NCI-H1105 treated with DMSO at 0.1 percent for 48 hours (cell line): ENCODE measurements around the gene P3H4.
A peak's percentile ranks its signal among the peaks of the same experiment; 100 is the strongest.
"Not testable (repeated sequence)": the region's sequence is repeated elsewhere in the genome, so short reads cannot be mapped to it uniquely, and the experiment has no call there.

Experiments used
- DNase-seq: peaks from one replicate; lab custom pipeline; 2025; lab: John Stamatoyannopoulos, UW

P3H4 gene, protein sequence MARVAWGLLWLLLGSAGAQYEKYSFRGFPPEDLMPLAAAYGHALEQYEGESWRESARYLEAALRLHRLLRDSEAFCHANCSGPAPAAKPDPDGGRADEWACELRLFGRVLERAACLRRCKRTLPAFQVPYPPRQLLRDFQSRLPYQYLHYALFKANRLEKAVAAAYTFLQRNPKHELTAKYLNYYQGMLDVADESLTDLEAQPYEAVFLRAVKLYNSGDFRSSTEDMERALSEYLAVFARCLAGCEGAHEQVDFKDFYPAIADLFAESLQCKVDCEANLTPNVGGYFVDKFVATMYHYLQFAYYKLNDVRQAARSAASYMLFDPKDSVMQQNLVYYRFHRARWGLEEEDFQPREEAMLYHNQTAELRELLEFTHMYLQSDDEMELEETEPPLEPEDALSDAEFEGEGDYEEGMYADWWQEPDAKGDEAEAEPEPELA

DNA sequence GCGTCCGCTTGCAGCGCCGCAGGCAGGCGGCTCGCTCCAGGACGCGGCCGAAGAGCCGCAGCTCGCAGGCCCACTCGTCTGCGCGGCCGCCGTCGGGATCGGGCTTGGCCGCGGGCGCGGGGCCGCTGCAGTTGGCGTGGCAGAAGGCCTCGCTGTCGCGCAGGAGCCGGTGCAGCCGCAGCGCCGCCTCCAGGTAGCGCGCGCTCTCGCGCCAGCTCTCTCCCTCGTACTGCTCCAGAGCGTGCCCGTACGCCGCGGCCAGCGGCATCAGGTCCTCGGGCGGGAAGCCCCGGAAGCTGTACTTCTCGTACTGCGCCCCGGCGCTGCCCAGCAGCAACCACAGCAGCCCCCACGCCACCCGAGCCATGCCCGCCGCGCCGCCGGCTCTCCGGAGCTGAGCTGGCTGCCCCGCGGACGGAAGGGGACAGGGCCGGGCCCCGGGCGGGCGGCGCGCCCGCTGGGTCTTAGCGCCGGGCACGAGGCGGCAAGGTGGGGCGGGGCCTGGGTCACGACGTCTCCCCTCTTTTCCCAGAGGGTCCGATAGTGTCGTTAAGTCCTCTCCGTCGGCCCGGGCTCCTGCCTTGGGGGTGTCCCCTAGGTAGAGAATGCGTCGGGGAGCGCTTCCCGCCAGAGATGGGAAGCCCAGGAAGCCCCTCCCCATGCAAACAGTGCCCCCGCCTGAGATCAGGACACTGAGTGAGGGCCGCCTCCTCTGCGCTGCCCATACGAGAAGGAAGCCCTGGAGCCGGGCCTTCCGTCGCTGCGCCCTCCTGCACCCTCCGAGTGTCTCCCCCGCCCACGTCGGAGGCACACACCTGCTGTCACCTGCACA, at the start of gene P3H4:
P3H4 (minus strand) TSS at position 401 of the 832 bp plus-strand sequence; CDS start at position 367, 34 bp downstream.
- DNase-seq, result peak; percentile 73

GRCh38 chr17:41860254-41860931, 48.6 kb upstream of the P3H4 start:
- DNase-seq, result no peak

GRCh38 chr17:41851382-41851781, 39.6 kb upstream of the P3H4 start:
- DNase-seq, result not testable (repeated sequence)

DNA sequence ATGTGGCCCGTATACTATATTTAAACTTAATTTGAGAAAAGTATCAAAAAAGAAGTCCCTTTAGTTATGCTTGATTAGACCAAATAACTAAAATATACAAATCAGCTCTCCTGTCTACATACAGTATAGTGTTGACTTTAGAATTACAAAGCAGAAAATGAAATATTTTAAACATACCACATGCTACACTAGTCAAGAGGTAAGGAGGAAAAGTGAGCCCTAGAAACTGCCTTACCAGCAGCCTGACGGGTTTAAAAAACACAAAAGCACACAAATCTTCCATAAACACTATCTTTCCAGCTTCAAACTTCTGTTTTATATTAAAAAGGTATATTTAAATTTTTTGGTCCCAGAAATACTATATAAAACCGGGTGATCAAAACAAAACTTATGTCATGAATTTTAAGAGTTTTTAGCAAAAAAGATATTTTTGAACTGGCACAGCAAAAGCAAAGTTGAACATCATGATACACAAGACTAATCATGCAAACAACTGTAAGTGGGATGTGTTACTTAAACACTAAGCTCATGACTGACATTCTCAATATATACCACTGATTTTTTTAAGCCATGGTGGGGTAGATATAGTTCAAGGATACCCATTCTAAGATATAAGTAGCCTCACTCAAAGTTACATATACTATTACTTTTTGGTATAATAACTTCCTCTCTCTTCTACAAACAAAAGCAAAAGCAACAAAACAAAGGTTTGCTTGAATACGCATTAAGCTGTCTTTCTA, 37.7 kb upstream of the P3H4 start:
- no peak for DNase-seq

- DNase-seq, result no peak
Observed at GRCh38 chr17:41848788-41849187, 37.0 kb upstream of the P3H4 start.

DNA sequence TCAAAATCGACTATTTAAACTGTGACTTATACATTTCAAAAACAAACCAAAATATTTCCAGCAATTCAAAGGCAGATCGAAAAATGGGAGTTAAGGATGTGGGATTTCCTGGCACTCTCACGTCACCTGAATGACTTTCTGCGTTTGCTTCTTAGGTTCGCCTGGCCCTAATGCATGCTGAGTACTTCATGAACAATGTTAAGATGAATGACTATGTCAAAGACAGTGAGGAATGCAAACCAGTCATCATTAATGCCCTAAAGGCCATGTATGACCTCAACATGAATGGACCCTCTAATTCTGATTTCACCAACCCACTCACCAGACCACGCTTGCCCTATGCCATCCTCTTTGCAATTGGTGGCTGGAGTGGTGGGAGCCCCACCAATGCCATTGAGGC, 33.2 kb upstream of the P3H4 start:
- no peak for DNase-seq

DNA sequence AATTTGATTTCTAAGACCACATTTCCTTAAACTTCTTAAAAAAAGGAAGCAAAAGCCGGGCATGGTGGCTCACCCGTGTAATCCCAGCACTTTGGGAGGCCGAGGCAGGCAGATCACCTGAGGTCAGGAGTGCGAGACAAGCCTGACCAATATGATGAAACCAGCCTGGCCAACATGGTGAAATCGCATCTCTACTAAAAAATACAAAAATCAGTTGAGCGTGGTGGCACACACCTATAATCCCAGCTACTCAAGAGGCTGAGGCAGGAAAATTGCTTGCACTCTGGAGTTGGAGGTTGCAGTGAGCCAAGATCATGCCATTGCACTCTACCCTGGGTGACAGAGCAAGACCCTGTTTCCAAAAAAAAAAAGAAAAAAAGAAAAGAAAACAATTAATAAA, 29.0 kb upstream of the P3H4 start:
- DNase-seq, result not testable (repeated sequence)

- not testable (repeated sequence) for DNase-seq
Observed at GRCh38 chr17:41839448-41839847, 27.7 kb upstream of the P3H4 start.

DNA sequence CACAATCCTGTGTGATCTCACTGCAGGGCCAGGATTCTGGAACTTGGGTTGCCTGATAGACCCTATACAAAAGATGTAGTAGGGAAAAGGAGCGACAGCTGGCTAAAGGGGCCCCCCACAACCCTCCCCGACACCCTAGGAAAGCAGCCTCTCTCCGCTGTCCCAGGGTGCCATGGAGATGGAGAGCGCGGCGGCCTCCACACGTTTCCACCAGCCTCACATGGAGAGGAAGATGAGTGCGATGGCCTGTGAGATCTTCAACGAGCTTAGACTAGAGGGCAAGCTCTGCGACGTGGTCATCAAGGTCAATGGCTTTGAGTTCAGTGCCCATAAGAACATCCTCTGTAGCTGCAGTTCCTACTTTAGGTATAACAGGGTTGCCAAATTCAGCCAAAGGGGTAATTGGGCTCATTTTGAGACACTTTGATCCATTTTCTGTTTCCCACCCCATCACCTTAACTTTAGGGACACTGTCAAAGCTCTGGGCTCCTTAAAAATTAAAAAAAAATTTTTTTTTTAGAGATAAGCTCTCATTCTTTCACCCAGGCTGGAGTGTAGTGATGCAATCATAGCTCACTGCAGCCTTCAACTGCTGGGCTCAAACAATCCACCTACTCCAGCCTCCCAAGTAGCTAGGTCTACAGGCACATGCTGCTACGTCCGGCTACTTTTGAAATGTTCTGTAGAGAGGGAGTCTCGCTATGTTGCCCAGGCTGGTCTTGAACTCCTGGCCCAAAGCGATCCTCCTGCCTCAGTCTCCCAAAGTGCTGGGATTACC, 26.2 kb upstream of the P3H4 start, which contains the start of gene KLHL10:
KLHL10 (plus strand) TSS at position 65 of the 778 bp plus-strand sequence; CDS start at position 173, 108 bp downstream.
- no peak for DNase-seq

DNA sequence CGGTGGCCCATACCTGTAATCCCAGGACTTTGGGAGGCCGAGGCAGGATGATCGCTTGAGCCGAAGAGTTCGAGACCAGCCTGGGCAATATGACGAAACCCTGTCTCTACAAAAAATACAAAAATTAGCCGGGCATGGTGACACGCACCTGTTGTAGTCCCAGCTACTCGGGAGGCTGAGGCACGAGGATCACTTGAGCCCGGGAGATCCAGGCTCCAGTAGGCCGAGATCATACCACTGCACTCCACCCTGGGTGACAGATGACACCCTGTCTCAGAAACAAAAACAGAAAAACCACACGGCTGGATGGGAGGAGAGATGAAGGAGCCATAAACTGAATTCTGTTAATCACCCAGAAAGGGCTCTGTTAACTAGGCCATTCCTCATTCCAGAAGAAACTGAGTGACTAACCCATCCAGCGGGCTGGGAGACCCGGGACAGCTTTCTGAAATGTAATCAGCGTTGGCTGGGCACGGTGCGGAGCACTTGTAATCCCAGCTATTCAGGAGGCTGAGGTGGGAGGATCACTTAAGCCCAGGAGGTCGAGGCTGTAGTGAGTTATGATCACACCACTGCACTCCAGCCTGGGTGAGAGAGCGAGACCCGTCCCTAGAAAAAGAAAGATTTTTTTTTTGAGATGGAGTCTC, 24.9 kb upstream of the P3H4 start:
- DNase-seq, result no peak

DNA sequence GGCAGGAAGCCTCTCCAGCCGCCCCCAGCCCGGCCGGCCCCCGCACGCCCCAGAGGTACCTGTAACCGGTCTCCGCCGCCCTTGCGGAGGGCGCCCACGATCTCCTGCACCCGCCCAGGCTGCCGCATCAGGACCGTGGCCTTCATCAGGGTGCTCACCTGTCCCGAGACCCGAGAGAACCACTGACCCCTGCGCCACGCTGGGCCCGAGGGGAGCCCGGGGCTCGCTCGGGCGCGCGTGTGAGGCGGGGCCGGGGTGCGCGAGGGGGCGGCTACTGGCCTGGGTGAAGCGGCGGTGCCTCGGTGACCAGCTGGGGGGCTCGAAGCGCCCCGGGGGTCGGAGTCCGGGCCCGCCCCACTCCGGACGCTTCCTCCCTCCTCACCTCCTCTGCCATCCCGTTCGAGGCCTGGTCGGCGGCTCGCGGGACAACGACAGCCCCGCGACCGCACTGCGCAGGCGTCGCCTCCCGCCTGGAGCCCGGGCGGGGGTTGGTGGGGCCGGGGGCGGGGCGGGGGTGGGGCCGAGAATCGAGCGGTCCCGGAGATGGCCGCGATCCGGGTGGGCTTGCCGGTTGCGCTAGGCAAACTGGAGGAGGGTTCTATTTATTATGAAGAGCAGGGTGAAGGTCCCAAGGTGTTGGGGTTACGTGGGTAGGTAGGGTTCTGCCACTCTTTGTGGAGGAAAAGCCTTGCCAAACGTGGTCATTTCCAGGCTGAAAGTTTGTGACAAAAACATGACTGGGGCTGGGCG, 24.2 kb upstream of the P3H4 start, which contains the start of gene NT5C3B:
NT5C3B (minus strand) TSS at position 433 of the 750 bp plus-strand sequence; CDS start at position 394, 39 bp downstream.
- DNase-seq, result peak; percentile 30

- no peak for DNase-seq
Observed at GRCh38 chr17:41835214-41835799, 23.6 kb upstream of the P3H4 start.

DNA sequence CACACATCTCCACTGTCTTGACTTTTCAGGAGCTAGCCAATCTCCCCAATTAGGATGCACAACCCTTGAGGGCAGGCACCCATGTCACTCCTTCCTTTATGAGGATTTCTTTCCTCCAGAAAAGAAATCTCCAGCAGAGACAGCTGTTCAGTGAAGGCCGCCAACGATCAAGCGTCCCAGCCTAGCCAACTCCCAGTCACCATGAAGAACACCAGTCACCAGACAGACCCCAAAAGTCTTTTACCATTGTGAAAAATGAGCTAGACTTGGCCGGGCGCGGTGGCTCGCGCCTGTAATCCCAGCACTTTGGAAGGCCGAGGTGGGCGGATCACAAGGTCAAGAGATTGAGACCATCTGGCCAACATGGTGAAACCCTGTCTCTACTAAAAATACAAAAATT, 18.2 kb upstream of the P3H4 start:
- not testable (repeated sequence) for DNase-seq

DNA sequence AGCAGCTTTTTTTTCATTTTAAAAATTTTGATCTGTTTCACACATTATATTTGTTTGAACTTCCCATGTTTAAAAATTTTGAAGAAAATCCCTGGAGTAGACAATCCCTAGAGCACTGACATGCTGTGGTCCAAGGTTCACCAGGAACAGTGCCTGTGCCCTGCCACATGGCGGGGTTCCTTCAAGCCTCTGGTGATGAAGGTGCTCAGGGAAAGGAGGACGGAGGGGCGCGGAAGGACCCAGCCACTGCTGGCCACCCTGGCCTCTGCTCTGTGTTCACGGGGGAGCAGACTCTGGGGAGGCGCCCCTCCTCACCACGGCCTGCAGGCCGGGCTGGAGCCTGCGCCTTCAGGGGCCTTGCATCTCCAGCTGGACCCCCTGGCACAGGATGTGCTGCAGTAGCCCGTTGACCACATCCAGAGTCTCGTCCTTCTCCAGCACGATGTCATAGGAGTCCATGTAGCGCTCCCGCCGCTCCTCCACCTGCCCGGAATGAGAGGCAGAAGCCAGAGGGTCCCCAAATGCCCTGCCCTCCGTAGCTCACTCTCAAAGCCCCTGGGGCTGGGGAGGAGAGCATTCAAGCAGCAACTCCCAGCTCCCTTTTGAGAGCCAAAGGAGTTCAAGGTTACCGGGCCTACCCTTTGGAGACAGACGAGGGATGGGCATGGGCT, 13.6 kb upstream of the P3H4 start:
- no peak for DNase-seq

DNA sequence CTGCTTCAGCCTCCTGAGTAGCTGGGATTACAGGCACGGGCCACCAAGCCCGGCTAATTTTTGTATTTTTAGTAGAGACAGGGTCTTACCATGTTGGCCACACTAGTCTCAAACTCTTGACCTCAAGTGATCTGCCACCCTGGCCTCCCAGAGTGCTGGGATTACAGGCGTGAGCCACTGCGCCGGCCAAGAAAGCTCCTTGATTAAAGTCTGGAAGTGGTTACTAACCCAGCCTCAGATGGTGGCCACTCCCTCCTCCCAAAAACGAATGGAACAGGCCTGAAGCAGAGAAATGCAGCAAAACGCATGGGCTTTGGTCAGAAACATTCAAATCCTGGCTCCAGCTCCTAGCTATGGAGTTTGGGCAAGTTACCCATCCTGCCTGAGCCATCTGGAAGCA, 12.3 kb upstream of the P3H4 start:
- DNase-seq, result no peak

DNA sequence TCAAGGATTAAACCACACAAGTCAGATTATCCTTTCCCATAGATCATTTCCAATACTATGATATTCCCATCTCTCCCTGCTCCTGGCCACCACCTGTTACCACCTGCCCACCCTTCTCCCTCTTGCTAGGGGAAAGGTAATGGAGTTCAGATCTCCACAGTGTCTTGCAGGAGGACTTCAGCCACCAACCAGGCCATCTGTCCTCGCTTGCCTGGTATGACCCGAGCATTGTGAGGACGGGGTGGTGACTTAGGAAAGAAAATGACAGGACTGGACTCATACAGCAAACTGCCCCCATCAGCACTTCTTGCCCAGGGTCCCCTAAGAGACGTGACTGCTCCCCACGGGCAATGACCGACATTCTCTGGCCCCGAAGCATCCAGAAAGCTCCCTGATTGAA, 11.8 kb upstream of the P3H4 start:
- DNase-seq, result no peak

DNA sequence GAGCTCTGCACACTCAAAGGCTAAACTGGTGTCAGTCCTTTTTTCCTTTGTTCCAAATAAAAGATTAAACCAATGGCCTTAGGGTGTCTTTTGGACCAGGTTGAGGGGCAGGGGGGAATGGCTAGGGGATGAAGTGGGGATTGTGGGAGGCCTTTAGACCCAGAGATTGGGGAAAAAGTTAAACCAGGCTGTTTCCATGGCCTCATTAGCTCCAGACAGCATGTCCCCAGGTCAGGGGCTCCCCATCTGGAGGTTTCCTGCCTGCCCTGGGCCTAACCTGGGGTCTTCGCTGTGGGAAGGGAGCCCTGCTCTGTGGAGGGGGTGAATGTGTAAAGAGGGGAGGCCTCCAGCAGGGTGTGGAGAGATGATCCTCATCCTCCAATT, 11.4 kb upstream of the P3H4 start:
- no peak for DNase-seq
